NB4 (cell line): Measurements from ENCODE around the gene CCDC97.

Experiments
- MAX ChIP-seq: IDR thresholded peaks from 2 replicates; pipeline ENCODE4 v1.6.1; 2011; ENCODE audit warnings: low read depth, low read length
- MYC ChIP-seq: IDR thresholded peaks from 2 replicates; pipeline ENCODE4 v1.6.1; 2011; ENCODE audit warnings: low read depth, low read length
- TF ChIP-seq, protein P1 (sequence below): IDR thresholded peaks from one replicate; pipeline ENCODE4 v1.5.1; 2012; ENCODE audit warnings: low read depth, low read length

- TF ChIP-seq, protein P1, sequence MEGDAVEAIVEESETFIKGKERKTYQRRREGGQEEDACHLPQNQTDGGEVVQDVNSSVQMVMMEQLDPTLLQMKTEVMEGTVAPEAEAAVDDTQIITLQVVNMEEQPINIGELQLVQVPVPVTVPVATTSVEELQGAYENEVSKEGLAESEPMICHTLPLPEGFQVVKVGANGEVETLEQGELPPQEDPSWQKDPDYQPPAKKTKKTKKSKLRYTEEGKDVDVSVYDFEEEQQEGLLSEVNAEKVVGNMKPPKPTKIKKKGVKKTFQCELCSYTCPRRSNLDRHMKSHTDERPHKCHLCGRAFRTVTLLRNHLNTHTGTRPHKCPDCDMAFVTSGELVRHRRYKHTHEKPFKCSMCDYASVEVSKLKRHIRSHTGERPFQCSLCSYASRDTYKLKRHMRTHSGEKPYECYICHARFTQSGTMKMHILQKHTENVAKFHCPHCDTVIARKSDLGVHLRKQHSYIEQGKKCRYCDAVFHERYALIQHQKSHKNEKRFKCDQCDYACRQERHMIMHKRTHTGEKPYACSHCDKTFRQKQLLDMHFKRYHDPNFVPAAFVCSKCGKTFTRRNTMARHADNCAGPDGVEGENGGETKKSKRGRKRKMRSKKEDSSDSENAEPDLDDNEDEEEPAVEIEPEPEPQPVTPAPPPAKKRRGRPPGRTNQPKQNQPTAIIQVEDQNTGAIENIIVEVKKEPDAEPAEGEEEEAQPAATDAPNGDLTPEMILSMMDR: no peak
- peak; percentile 65; the same call in 1 of the 2 replicates for TF ChIP-seq MYC
- TF ChIP-seq MAX: no peak
These were observed at the start of gene CCDC97 for GRCh38 chr19:41310033-41310831.
